Mesothelial cell of epicardium (in vitro differentiated cells): Measurements from ENCODE around the gene CEACAM3. TPM values are rescaled to one million over a fixed set of nuclear protein-coding genes. Genes with fewer than 3 reads are reported as not detected.

Experiments used
- DNase-seq, 2 experiments: peaks; one replicate each; pipeline ENCODE4 v3.0.0; 2021; ENCODE audit warnings: low spot score in 2 of 2; ENCODE audit not compliant: unreplicated experiment in 2 of 2
- H3K27ac Mint-ChIP-seq: 2 replicates; pipeline ENCODE4 v1.8.0; 2021; ENCODE audit warnings: mixed read lengths
- H3K27me3 Mint-ChIP-seq: 2 replicates; pipeline ENCODE4 v1.8.0; 2021; ENCODE audit warnings: low read depth, mixed read lengths
- H3K36me3 Mint-ChIP-seq: 2 replicates; pipeline ENCODE4 v1.8.0; 2021; ENCODE audit warnings: mixed read lengths
- H3K4me1 Mint-ChIP-seq: 2 replicates; pipeline ENCODE4 v1.8.0; 2021; ENCODE audit warnings: mixed read lengths
- H3K4me3 Mint-ChIP-seq: 2 replicates; pipeline ENCODE4 v1.8.0; 2021; ENCODE audit warnings: mild to moderate bottlenecking, moderate library complexity, mixed read lengths
- H3K9me3 Mint-ChIP-seq: 2 replicates; pipeline ENCODE4 v1.8.0; 2021; ENCODE audit warnings: mixed read lengths
- total RNA-seq: library from RNA; stranded (reverse); gene quantifications from 3 replicates; pipeline ENCODE4 v1.2.1, GENCODE V29; 2021
- TF ChIP-seq, protein P1 (sequence below): fragments of 200-600 bp; sonication (generic); IDR thresholded peaks from one replicate; pipeline ENCODE4 v1.5.0; 2021; ENCODE audit warnings: antibody characterized with exemption; ENCODE audit not compliant: unreplicated experiment

The CEACAM3 gene
- total RNA-seq, 1 donor from 2014 or later, result not detected

DNA sequence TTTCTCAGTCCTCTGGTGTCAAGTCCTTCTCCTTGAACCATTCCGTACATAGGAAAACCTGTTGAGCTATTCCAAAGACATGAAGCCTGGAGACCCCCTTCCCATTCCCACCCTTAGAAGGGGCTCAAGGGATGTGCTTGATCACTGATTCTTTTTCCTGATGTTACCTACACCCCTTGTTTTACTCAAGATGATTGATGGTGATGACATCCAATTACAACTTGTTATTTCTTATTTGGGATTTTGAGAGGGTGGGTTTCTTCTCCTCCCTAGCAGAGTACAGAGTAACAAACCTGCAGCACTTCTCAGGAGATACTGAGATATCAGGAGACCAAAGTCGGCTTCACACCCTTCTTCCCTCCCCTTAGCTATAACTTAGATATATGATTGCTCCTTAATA lies 57.0 kb downstream of the CEACAM3 start:
- Mint-ChIP-seq H3K36me3 (no peaks in the 10 kb centered on the region), H3K4me1 (no peaks in the 10 kb centered on the region), H3K27ac (no peak overlapping the region), H3K4me3 (no peak overlapping the region), H3K9me3 (no peaks in the 10 kb centered on the region), H3K27me3 (peaks cover 81% of the 10 kb centered on the region)
- no peak for DNase-seq
- TF ChIP-seq, protein P1, sequence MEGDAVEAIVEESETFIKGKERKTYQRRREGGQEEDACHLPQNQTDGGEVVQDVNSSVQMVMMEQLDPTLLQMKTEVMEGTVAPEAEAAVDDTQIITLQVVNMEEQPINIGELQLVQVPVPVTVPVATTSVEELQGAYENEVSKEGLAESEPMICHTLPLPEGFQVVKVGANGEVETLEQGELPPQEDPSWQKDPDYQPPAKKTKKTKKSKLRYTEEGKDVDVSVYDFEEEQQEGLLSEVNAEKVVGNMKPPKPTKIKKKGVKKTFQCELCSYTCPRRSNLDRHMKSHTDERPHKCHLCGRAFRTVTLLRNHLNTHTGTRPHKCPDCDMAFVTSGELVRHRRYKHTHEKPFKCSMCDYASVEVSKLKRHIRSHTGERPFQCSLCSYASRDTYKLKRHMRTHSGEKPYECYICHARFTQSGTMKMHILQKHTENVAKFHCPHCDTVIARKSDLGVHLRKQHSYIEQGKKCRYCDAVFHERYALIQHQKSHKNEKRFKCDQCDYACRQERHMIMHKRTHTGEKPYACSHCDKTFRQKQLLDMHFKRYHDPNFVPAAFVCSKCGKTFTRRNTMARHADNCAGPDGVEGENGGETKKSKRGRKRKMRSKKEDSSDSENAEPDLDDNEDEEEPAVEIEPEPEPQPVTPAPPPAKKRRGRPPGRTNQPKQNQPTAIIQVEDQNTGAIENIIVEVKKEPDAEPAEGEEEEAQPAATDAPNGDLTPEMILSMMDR, result no peak

DNA sequence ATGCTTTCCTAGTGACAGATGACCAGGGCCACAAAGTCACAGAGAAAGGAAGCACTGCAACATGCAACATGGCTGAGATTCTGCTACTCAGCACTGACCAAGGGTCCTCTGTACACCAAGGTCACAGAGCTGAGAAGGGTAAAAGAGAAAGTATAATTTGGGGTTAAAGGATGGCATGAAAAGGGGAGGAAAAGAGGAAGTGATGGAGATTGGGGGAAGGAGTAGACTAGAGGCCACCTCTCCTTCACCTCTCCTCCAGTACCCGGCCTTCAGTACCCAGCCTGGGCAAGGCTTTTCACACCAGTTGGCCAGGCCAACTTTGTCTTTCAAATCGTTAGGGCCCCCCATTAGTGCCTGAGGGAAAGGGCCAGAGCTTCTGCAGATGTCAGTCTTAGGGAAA lies 57.4 kb downstream of the CEACAM3 start:
- Mint-ChIP-seq H3K27me3 (peaks cover 78% of the 10 kb centered on the region), H3K9me3 (no peaks in the 10 kb centered on the region), H3K27ac (no peak overlapping the region), H3K4me1 (no peaks in the 10 kb centered on the region), H3K36me3 (no peaks in the 10 kb centered on the region), H3K4me3 (no peak overlapping the region)
- DNase-seq, result no peak
- TF ChIP-seq, protein P1, result no peak

DNA sequence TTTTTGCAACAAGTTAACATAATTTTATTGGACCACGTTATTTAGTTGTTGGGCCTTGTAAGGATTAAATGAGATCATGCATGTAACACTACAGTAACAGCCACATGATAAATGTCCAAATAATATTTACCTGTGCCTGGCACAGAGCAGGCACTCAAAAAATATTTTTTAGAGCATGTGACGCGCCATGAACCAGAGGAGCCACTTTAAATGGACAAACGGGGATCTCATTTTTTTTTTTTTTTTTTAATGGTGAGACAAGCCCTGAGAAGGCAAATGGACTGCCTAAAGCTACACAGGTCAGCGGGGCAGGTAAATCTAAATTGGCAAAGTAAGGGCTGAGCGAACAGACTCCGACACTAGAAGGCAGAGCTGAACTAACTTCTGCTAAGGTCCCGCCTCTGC lies 62.8 kb downstream of the CEACAM3 start:
- peaks cover 26% of the 10 kb centered on the region for H3K36me3 Mint-ChIP-seq
- peak overlapping the region; percentile 99 for H3K27ac Mint-ChIP-seq
- peaks cover 25% of the 10 kb centered on the region for H3K27me3 Mint-ChIP-seq
- no peaks in the 10 kb centered on the region for H3K9me3 Mint-ChIP-seq
- H3K4me1 Mint-ChIP-seq, result peaks cover 29% of the 10 kb centered on the region
- TF ChIP-seq, protein P1, result no peak
- DNase-seq, result no peak
- H3K4me3 Mint-ChIP-seq, result peak overlapping the region; percentile 90

DNA sequence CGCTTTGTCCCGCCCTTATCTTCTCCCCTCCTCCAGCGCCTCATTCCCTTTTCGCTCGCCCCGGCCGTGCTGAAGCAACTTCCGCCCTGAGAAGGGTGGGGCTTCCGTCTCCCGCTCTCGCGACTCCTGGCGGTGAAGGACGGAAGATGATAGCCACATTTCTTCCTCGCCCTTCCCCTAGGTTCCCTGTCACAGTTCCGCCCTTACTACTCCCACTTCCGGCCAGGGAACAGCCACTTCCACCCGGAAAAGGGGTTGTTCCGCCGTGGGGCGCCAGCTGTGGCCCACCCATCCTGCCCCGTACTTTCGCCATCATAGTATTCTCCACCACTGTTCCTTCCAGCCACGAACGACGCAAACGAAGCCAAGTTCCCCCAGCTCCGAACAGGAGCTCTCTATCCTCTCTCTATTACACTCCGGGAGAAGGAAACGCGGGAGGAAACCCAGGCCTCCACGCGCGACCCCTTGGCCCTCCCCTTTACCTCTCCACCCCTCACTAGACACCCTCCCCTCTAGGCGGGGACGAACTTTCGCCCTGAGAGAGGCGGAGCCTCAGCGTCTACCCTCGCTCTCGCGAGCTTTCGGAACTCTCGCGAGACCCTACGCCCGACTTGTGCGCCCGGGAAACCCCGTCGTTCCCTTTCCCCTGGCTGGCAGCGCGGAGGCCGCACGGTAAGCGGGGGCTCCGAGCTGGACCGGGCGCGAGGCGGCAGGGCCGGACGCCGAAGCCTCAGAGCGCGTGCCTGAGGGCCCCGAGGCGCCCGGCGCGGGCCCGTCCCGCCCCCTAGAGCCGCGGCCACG lies 63.4 kb downstream of the CEACAM3 start, which contains the start of gene RPS19:
Gene RPS19 (plus strand): TSS at position 638 of the 801 bp plus-strand sequence. CDS start 520 bp downstream, outside the sequence.
- Mint-ChIP-seq H3K9me3 (no peaks in the 10 kb centered on the region), H3K27me3 (peaks cover 19% of the 10 kb centered on the region), H3K4me3 (peak within 1 kb of the TSS; percentile 90), H3K4me1 (peaks cover 29% of the 10 kb centered on the region), H3K27ac (peak within 1 kb of the TSS; percentile 99), H3K36me3 (peaks cover 32% of the 10 kb centered on the region)
- TF ChIP-seq, protein P1, result peak; percentile 66
- DNase-seq, result peak; percentile 93 to 98

DNA sequence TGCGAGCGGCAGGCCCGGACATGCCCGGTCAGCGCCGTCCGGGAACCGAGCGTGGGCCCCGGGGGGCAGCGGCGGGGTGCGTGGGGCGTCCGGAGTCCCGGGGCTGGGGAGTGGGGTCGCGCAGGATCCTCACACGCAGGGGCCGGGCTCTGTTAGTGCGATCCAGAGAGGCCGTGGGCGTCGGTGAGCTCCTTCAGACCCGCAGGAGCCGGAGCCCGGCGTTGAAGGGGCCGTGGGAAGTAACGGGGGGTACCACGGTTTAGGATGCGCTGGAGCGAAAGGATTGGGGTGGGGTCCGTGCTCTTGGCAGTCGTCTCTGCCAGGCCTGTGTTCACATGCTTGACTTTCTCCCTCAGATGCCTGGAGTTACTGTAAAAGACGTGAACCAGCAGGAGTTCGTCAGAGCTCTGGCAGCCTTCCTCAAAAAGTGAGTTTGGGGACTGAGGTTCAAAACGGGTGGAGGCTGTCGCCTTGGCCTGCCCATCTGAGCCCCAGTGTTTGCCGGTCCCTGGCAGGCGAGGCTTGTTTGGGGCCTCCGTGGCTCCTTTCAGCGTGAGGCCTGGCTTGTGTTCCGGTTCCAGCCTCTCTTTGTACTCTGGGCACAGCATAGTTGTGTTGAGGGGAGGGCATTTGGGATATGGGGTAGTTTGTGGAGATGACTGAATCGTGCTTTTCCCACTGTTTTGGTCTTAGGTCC lies 64.2 kb downstream of the CEACAM3 start:
- H3K9me3 Mint-ChIP-seq, result no peaks in the 10 kb centered on the region
- peak overlapping the region; percentile 90 for H3K4me3 Mint-ChIP-seq
- DNase-seq, result no peak
- peaks cover 29% of the 10 kb centered on the region for H3K4me1 Mint-ChIP-seq
- TF ChIP-seq, protein P1, result no peak
- H3K36me3 Mint-ChIP-seq, result peaks cover 34% of the 10 kb centered on the region
- peak overlapping the region; percentile 95 for H3K27ac Mint-ChIP-seq
- H3K27me3 Mint-ChIP-seq, result peaks cover 13% of the 10 kb centered on the region

Other genes with a start within 250 kb of the CEACAM3 start
- not detected in 3 replicates for gene CEACAM21, start 220.4 kb upstream of the CEACAM3 start, total RNA-seq
- not detected in 3 replicates for gene CEACAM4, start 169.5 kb upstream of the CEACAM3 start, total RNA-seq
- gene CEACAM7, start 108.3 kb upstream of the CEACAM3 start, total RNA-seq, result not detected in 3 replicates
- gene CEACAM5, start 88.0 kb upstream of the CEACAM3 start, total RNA-seq, result not detected in 3 replicates
- not detected in 3 replicates for gene CEACAM6, start 41.1 kb upstream of the CEACAM3 start, total RNA-seq
- not detected in 3 replicates for gene LYPD4, start 48.1 kb downstream of the CEACAM3 start, total RNA-seq
- not detected in 3 replicates for gene DMRTC2, start 48.5 kb downstream of the CEACAM3 start, total RNA-seq
- gene RPS19, start 63.7 kb downstream of the CEACAM3 start, total RNA-seq, result 2,197 to 2,288 TPM (median 2,263 TPM) in 3 replicates
- gene CD79A, start 80.7 kb downstream of the CEACAM3 start, total RNA-seq, result 0.43 to 0.62 TPM (median 0.58 TPM) in 3 replicates
- 78.8 to 83.9 TPM (median 82.4 TPM) in 3 replicates for gene ARHGEF1, start 86.6 kb downstream of the CEACAM3 start, total RNA-seq
- 0.49 to 0.67 TPM (median 0.59 TPM) in 3 replicates for gene ERFL, start 131.9 kb downstream of the CEACAM3 start, total RNA-seq
- 99.7 to 104 TPM (median 102 TPM) in 3 replicates for gene RABAC1, start 162.7 kb downstream of the CEACAM3 start, total RNA-seq
- 0.45 TPM in 1 of 3 replicates, not detected in the others for gene ATP1A3, start 197.6 kb downstream of the CEACAM3 start, total RNA-seq